Measurements from ENCODE around the gene GLIS1. TPM values are rescaled to one million over a fixed set of nuclear protein-coding genes. Genes with fewer than 3 reads are reported as not detected.

Gene GLIS1
- total RNA-seq, 4 donors from 2014 or later: not detected

- ATAC-seq (no peak), DNase-seq (no peak)
- Histone ChIP-seq H3K36me3 (no peaks in the 10 kb centered on the region), H3K27ac (no peak overlapping the region), H3K27me3 (peaks cover 0 to 5% (median 0%) of the 10 kb centered on the region in 3 donors), H3K4me3 (no peak overlapping the region), H3K4me1 (no peaks in the 10 kb centered on the region), H3K9me3 (no peaks in the 10 kb centered on the region)
- TF ChIP-seq POLR2A (IDR thresholded peaks at IDR 0.05) (no peak), CTCF (IDR thresholded peaks at IDR 0.05 in 4 of 5, conservative IDR thresholded peaks at IDR 0.05 in 1 of 5) (no peak)
- intact Hi-C loops (cut with DNase I; ENCODE audit: low total_unique reads) (no loop called here), in situ Hi-C loops (cut with MboI; ENCODE audit: low sequenced_read_pairs in 4 of 4) (no loop called here)
Measured at GRCh38 chr1:53646732-53647131, 92.2 kb downstream of the GLIS1 start.

GRCh38 chr1:53645690-53646078 is 93.3 kb downstream of the GLIS1 start:
- Histone ChIP-seq H3K4me1 (no peaks in the 10 kb centered on the region), H3K36me3 (no peaks in the 10 kb centered on the region), H3K4me3 (no peak overlapping the region), H3K27ac (no peak overlapping the region), H3K9me3 (no peaks in the 10 kb centered on the region), H3K27me3 (peaks cover 0 to 5% (median 0%) of the 10 kb centered on the region in 3 donors)
- TF ChIP-seq POLR2A (IDR thresholded peaks at IDR 0.05): no peak
- no peak for TF ChIP-seq CTCF (IDR thresholded peaks at IDR 0.05 in 4 of 5, conservative IDR thresholded peaks at IDR 0.05 in 1 of 5)
- in situ Hi-C loops (cut with MboI; ENCODE audit: low sequenced_read_pairs in 4 of 4) (no loop called here), intact Hi-C loops (cut with DNase I; ENCODE audit: low total_unique reads) (no loop called here)
- DNase-seq (no peak), ATAC-seq (no peak)

GRCh38 chr1:53644909-53645689 is 93.9 kb downstream of the GLIS1 start:
- in situ Hi-C loops (cut with MboI; ENCODE audit: low sequenced_read_pairs in 4 of 4) (no loop called here), intact Hi-C loops (cut with DNase I; ENCODE audit: low total_unique reads) (no loop called here)
- DNase-seq (no peak), ATAC-seq (no peak)
- no peaks in the 10 kb centered on the region for H3K4me1 ChIP-seq
- H3K9me3 ChIP-seq: no peaks in the 10 kb centered on the region
- no peaks in the 10 kb centered on the region for H3K36me3 ChIP-seq
- TF ChIP-seq POLR2A (IDR thresholded peaks at IDR 0.05) (no peak), CTCF (IDR thresholded peaks at IDR 0.05 in 4 of 5, conservative IDR thresholded peaks at IDR 0.05 in 1 of 5) (no peak)
- H3K27ac ChIP-seq: no peak overlapping the region
- no peak overlapping the region for H3K4me3 ChIP-seq
- peaks cover 0 to 5% (median 0%) of the 10 kb centered on the region in 3 donors for H3K27me3 ChIP-seq

GRCh38 chr1:53644496-53644895 is 94.5 kb downstream of the GLIS1 start:
- in situ Hi-C loops (cut with MboI; ENCODE audit: low sequenced_read_pairs in 4 of 4) (no loop called here), intact Hi-C loops (cut with DNase I; ENCODE audit: low total_unique reads) (no loop called here)
- Histone ChIP-seq H3K36me3 (no peaks in the 10 kb centered on the region), H3K27ac (no peak overlapping the region), H3K27me3 (peaks cover 0 to 5% (median 0%) of the 10 kb centered on the region in 3 donors), H3K4me1 (no peaks in the 10 kb centered on the region), H3K4me3 (no peak overlapping the region), H3K9me3 (no peaks in the 10 kb centered on the region)
- ATAC-seq: no peak
- TF ChIP-seq CTCF (IDR thresholded peaks at IDR 0.05 in 4 of 5, conservative IDR thresholded peaks at IDR 0.05 in 1 of 5): no peak
- TF ChIP-seq POLR2A (IDR thresholded peaks at IDR 0.05): no peak
- no peak for DNase-seq
